ENCODE results near the gene WWOX. TPM values are rescaled to one million over a fixed set of nuclear protein-coding genes. Genes with fewer than 3 reads are reported as not detected.

The WWOX gene
- total RNA-seq, 4 donors from 2014 or later: 76.8 to 102 (median 83.6) TPM

DNA sequence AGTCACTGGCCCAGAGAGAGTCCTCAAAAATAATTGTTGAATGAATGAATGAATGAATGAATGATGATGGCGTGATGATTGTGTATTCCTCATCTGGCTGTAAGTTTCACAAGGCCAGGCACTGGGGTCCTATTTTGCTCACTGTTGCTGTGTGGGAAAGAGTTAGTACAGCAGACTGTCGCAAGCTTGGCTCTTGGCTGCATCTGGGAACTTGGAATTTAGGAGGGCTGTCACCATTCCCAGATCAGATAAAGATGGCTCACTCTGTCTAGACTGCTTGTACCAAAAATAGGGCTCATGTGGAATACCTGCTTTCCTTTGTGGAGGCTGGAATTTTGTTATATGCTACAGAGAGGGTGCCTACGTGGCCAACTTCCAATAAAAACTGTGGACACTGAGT is 530.6 kb downstream of the WWOX start:
- TF ChIP-seq EP300 (IDR thresholded peaks at IDR 0.05) (no peak), POLR2A (IDR thresholded peaks at IDR 0.05) (no peak)
- TF ChIP-seq, protein P1, sequence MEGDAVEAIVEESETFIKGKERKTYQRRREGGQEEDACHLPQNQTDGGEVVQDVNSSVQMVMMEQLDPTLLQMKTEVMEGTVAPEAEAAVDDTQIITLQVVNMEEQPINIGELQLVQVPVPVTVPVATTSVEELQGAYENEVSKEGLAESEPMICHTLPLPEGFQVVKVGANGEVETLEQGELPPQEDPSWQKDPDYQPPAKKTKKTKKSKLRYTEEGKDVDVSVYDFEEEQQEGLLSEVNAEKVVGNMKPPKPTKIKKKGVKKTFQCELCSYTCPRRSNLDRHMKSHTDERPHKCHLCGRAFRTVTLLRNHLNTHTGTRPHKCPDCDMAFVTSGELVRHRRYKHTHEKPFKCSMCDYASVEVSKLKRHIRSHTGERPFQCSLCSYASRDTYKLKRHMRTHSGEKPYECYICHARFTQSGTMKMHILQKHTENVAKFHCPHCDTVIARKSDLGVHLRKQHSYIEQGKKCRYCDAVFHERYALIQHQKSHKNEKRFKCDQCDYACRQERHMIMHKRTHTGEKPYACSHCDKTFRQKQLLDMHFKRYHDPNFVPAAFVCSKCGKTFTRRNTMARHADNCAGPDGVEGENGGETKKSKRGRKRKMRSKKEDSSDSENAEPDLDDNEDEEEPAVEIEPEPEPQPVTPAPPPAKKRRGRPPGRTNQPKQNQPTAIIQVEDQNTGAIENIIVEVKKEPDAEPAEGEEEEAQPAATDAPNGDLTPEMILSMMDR (IDR thresholded peaks at IDR 0.05): no peak
- DNase-seq (ENCODE audit: low spot score in 2 of 2): no peak
- H3K4me1 ChIP-seq: peaks cover 0 to 9% (median 0%) of the 10 kb centered on the region in 4 donors
- no peak overlapping the region for H3K4me3 ChIP-seq
- H3K9me3 ChIP-seq: peaks cover 0 to 2% (median 0%) of the 10 kb centered on the region in 4 donors
- 90 to 98% methylated on average over 3 of the region's 3 CpGs for WGBS, 2 donors
- no peaks in the 10 kb centered on the region for H3K27me3 ChIP-seq
- no peaks in the 10 kb centered on the region for H3K36me3 ChIP-seq
- H3K27ac ChIP-seq: no peak overlapping the region

DNA sequence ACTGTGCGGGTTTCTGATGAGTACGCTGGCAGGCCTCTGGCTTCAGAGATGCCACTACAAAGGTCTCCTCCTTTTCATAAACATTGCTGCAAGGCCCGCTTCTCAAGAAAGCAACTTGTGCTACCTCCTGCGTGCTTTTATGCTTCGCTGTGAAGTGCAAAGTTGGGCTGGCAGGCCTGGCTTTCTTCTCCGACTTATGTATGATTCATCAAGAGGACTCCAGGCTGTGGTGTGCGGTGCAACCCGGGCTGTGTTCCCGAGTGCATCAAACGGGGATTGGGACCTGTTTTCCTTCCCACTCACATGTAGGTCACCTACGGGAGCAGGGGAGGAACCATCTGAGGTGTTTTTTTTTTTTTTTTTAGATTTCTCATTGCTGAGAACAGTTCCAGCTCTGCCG is 534.1 kb downstream of the WWOX start:
- H3K27ac ChIP-seq: no peak overlapping the region
- 83 to 85% methylated on average over 12 of the region's 12 CpGs for WGBS, 2 donors
- H3K9me3 ChIP-seq: peaks cover 0 to 2% (median 0%) of the 10 kb centered on the region in 4 donors
- no peak overlapping the region for H3K4me3 ChIP-seq
- TF ChIP-seq EP300 (IDR thresholded peaks at IDR 0.05) (no peak), POLR2A (IDR thresholded peaks at IDR 0.05) (no peak)
- TF ChIP-seq, protein P1 (IDR thresholded peaks at IDR 0.05): no peak
- no peaks in the 10 kb centered on the region for H3K27me3 ChIP-seq
- H3K4me1 ChIP-seq: peaks cover 0 to 4% (median 0%) of the 10 kb centered on the region in 4 donors
- DNase-seq (ENCODE audit: low spot score in 2 of 2): no peak
- no peaks in the 10 kb centered on the region for H3K36me3 ChIP-seq

DNA sequence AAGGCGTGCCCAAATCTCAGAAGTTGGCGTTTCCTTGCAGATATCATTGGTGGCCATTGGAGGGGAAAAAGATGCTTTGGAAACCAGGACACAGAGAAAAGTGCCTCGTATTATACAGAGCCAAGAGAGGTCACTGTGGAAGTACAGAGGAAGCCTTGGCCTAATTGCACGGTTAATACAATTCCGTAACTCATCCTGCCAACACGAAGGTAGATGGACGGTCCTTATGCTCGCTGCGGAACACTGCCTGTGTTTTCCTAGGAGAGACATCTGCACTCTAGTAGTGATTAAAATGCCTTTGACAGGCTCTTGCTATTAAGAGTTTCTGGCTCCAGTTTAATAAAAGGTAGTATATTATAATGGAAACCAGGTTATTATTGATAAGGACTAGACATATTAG is 536.4 kb downstream of the WWOX start:
- DNase-seq (ENCODE audit: low spot score in 2 of 2): no peak
- Histone ChIP-seq H3K4me1 (no peaks in the 10 kb centered on the region), H3K4me3 (no peak overlapping the region), H3K27ac (no peak overlapping the region), H3K9me3 (no peaks in the 10 kb centered on the region), H3K27me3 (no peaks in the 10 kb centered on the region), H3K36me3 (no peaks in the 10 kb centered on the region)
- TF ChIP-seq, protein P1 (IDR thresholded peaks at IDR 0.05): no peak
- TF ChIP-seq EP300 (IDR thresholded peaks at IDR 0.05) (no peak), POLR2A (IDR thresholded peaks at IDR 0.05) (no peak)
- 91 to 94% methylated on average over 9 of the region's 9 CpGs for WGBS, 2 donors

DNA sequence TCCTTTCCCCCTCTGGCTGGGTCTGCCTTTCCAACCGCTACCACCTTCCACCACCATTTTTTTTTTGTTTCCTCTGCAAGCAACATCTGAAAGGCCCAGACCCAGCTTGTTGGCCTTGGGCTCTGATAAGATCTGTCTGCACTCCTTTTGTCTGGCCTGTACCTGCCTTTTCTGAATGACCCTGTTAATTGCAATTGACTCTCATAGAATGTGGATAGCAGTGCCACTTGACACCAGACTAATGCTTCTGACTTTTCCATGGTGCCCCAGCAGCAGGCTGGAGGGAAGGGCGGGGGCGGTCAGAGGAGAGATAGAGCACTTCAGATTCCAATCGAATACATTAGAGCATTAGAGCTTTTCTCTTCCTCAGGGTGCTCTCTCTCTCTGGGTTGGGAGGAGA is 538.9 kb downstream of the WWOX start:
- 80 to 86% methylated on average over 4 of the region's 4 CpGs for WGBS, 2 donors
- TF ChIP-seq POLR2A (IDR thresholded peaks at IDR 0.05) (no peak), EP300 (IDR thresholded peaks at IDR 0.05) (no peak)
- TF ChIP-seq, protein P1 (IDR thresholded peaks at IDR 0.05): no peak
- no peak overlapping the region for H3K27ac ChIP-seq
- H3K36me3 ChIP-seq: no peaks in the 10 kb centered on the region
- H3K27me3 ChIP-seq: no peaks in the 10 kb centered on the region
- no peak overlapping the region for H3K4me3 ChIP-seq
- no peaks in the 10 kb centered on the region for H3K9me3 ChIP-seq
- DNase-seq (ENCODE audit: low spot score in 2 of 2): no peak
- no peaks in the 10 kb centered on the region for H3K4me1 ChIP-seq

DNA sequence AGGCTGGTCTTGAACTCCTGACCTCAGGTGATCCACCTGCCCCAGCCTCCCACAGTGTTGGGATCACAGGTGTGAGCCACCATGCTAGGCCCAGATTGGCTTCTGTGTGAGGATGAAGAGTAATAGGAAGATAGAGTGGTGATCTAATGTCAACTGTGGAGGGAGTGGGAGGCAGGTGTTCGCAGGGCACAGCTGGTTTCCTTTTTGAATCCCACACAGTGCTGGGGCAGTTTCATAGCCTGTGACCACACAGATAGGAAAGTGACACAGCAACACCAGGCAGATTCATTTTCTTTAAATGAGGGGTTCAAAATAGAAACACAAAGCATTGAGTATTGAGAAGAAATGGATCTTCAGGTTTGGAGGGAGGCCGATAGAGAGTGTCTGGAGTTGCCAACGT is 540.3 kb downstream of the WWOX start:
- Histone ChIP-seq H3K27ac (no peak overlapping the region), H3K36me3 (no peaks in the 10 kb centered on the region), H3K4me1 (no peaks in the 10 kb centered on the region), H3K27me3 (no peaks in the 10 kb centered on the region), H3K4me3 (no peak overlapping the region), H3K9me3 (no peaks in the 10 kb centered on the region)
- WGBS, 2 donors: 92 to 97% methylated on average over 3 of the region's 3 CpGs
- DNase-seq (ENCODE audit: low spot score in 2 of 2): no peak
- TF ChIP-seq POLR2A (IDR thresholded peaks at IDR 0.05): no peak
- TF ChIP-seq, protein P1 (IDR thresholded peaks at IDR 0.05): no peak
